ENCODE data around the gene MSRB3. TPM values are rescaled to one million over a fixed set of nuclear protein-coding genes. Genes with fewer than 3 reads are reported as not detected.
"Not testable (repeated sequence)": the region's sequence is repeated elsewhere in the genome, so short reads cannot be mapped to it uniquely, and the experiment has no call there.

Gene MSRB3
- total RNA-seq, 2 donors from 2014 or later: 0.18 TPM; not detected in 1

DNA sequence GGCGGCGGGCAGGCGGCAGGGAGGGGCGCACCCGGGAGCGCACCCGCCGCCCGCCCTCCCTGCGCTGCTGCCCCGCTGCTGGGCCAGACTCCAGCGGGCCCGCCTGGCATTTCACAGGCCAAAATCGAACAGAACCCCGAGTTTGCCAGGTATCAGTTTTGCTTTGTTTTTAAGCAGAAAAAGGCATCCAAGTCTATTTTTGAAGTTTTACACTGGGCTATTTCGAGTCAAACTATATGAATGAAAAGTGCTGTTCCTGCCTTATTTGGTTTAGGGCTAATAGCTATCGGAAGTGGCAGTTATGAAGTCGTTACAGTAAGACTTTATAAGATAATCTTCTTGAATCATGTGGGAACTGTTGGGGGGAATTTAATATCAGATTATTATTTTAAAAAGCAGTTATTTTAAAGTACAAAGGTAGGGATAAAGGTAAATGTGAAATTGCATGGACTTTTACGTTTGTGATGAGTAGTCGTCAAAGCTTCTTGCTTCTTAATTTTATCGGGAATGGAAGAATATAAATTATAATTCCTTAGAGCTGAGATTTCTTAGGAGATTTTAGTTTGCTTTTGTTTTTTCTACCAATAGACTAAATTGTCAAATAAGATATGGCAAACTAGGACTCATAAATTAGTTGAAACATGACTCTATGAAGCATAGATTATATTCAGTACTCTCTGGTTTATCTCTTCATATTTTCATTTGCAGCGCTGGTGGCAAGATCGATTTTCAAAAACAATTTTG lies 1.1 kb downstream of the MSRB3 start:
- ATAC-seq: no peak

GRCh38 chr12:65280306-65280705 lies 1.8 kb downstream of the MSRB3 start:
- H3K27ac Mint-ChIP-seq: no peak overlapping the region
- no peaks in the 10 kb centered on the region for H3K9me3 Mint-ChIP-seq
- no peaks in the 10 kb centered on the region for H3K36me3 Mint-ChIP-seq
- DNase-seq (ENCODE audit: low spot score in 2 of 2): no peak
- no peak for ATAC-seq

More for the DNA sequence above, 1.1 kb downstream of the MSRB3 start:
- DNase-seq (ENCODE audit: low spot score in 2 of 2): no peak
- Mint-ChIP-seq H3K36me3 (no peaks in the 10 kb centered on the region), H3K27ac (no peak overlapping the region), H3K9me3 (no peaks in the 10 kb centered on the region)

GRCh38 chr12:65282840-65283239 lies 4.4 kb downstream of the MSRB3 start:
- Mint-ChIP-seq H3K27ac (no peak overlapping the region), H3K36me3 (no peaks in the 10 kb centered on the region), H3K9me3 (no peaks in the 10 kb centered on the region)
- ATAC-seq: no peak
- DNase-seq (ENCODE audit: low spot score in 2 of 2): no peak

DNA sequence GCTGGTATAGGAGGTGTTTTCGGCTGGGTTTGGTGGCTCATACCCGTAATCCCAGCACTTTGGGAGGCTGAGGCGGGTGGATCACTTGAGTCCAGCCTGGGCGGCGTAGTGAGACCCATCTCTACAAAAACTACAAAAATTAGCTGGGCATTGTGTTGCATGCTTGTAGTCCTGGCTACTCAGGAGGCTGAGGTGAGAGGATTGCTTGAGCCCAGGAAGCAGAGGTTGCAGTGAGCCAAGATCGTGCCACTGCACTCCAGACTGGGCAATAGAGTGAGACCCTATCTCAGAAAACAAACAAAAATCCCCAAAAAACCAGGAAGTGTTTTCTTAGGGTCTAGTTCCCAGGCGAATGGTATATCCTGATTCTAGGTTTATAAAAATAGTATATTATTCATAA lies 7.0 kb downstream of the MSRB3 start:
- not testable (repeated sequence) for H3K27ac Mint-ChIP-seq; H3K9me3 Mint-ChIP-seq; H3K36me3 Mint-ChIP-seq; ATAC-seq; DNase-seq (ENCODE audit: low spot score in 2 of 2)

DNA sequence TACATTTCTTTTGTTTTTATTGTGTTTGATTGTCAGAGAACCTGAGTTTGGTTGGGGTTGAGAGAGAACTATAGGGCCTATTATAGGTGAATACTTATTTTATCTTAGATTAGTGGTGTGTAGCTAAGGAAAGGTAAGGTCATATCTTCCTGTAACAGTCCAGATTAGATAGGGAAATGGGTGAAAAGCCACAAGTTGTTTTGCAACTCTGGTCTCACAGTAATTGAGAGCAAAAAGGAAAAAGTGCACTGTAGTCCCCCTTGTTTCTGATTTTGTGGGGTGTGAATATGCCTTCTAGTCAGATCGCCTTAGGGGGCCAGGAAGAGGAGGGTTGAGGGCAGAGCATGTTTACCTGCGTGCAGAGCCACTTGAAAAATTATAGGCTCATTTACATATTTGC lies 8.9 kb downstream of the MSRB3 start:
- H3K9me3 Mint-ChIP-seq: no peaks in the 10 kb centered on the region
- H3K27ac Mint-ChIP-seq: no peak overlapping the region
- DNase-seq (ENCODE audit: low spot score in 2 of 2) (no peak), ATAC-seq (no peak)
- no peaks in the 10 kb centered on the region for H3K36me3 Mint-ChIP-seq

- ATAC-seq: no peak
- H3K36me3 Mint-ChIP-seq: peaks cover 0 to 6% of the 10 kb centered on the region in 2 donors
- no peak for DNase-seq (ENCODE audit: low spot score in 2 of 2)
- no peak overlapping the region for H3K27ac Mint-ChIP-seq
- H3K9me3 Mint-ChIP-seq: no peaks in the 10 kb centered on the region
These were observed 13.8 kb downstream of the MSRB3 start for GRCh38 chr12:65292241-65292640.

- H3K9me3 Mint-ChIP-seq: no peaks in the 10 kb centered on the region
- H3K36me3 Mint-ChIP-seq: peaks cover 0 to 6% of the 10 kb centered on the region in 2 donors
- DNase-seq (ENCODE audit: low spot score in 2 of 2) (no peak), ATAC-seq (no peak)
- no peak overlapping the region for H3K27ac Mint-ChIP-seq
These were observed 15.3 kb downstream of the MSRB3 start for GRCh38 chr12:65293735-65294134.

GRCh38 chr12:65294641-65295262 lies 16.3 kb downstream of the MSRB3 start:
- no peak for ATAC-seq

GRCh38 chr12:65296508-65297265 lies 18.2 kb downstream of the MSRB3 start:
- no peak for DNase-seq (ENCODE audit: low spot score in 2 of 2)
- Mint-ChIP-seq H3K9me3 (no peaks in the 10 kb centered on the region), H3K36me3 (peaks cover 0 to 6% of the 10 kb centered on the region in 2 donors), H3K27ac (no peak overlapping the region)
- no peak for ATAC-seq

More at GRCh38 chr12:65294641-65295262, 16.3 kb downstream of the MSRB3 start:
- no peak for DNase-seq (ENCODE audit: low spot score in 2 of 2)
- no peak overlapping the region for H3K27ac Mint-ChIP-seq
- no peaks in the 10 kb centered on the region for H3K9me3 Mint-ChIP-seq
- peaks cover 0 to 6% of the 10 kb centered on the region in 2 donors for H3K36me3 Mint-ChIP-seq

- no peak for ATAC-seq
- H3K9me3 Mint-ChIP-seq: no peaks in the 10 kb centered on the region
- peaks cover 0 to 6% of the 10 kb centered on the region in 2 donors for H3K36me3 Mint-ChIP-seq
- DNase-seq (ENCODE audit: low spot score in 2 of 2): no peak
- H3K27ac Mint-ChIP-seq: no peak overlapping the region
These were observed 21.6 kb downstream of the MSRB3 start for GRCh38 chr12:65300097-65300496.

- Mint-ChIP-seq H3K27ac (no peak overlapping the region), H3K36me3 (peaks cover 0 to 6% of the 10 kb centered on the region in 2 donors), H3K9me3 (no peaks in the 10 kb centered on the region)
- DNase-seq (ENCODE audit: low spot score in 2 of 2) (no peak), ATAC-seq (no peak)
These were observed 22.3 kb downstream of the MSRB3 start for GRCh38 chr12:65300679-65301349.

GRCh38 chr12:65302891-65303290 lies 24.4 kb downstream of the MSRB3 start:
- DNase-seq (ENCODE audit: low spot score in 2 of 2) (no peak), ATAC-seq (no peak)
- Mint-ChIP-seq H3K9me3 (no peaks in the 10 kb centered on the region), H3K36me3 (no peaks in the 10 kb centered on the region), H3K27ac (no peak overlapping the region)

DNA sequence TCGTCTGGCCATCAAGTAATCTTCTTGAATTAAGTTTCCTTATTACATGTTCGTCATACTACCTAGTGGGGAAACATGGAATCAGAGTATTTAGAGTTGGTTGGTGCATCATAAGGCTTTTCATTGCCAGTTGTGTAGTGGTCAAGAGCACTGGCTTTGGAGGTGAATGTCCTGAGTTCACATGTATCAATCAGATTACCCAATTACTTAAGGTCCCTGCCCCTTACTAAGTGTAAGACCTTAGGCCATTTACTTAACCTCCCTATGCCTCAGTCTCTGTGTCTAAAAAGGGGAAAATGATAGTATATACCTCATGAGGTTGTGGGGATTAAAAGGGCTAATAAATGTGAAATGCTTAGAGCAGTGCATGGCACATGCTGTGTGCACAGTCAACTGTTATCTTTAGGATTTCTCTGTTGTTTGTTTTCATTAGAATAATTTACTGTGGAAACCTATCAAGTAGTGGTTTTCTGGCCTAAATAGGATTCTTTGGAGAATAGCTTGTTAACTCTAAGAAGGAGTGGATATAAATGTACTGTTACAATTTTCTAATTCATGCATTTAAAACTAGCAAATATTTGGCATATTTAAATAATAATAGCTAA lies 27.0 kb downstream of the MSRB3 start:
- Mint-ChIP-seq H3K36me3 (no peaks in the 10 kb centered on the region), H3K9me3 (no peaks in the 10 kb centered on the region), H3K27ac (no peak overlapping the region)
- DNase-seq (ENCODE audit: low spot score in 2 of 2) (no peak), ATAC-seq (no peak)

DNA sequence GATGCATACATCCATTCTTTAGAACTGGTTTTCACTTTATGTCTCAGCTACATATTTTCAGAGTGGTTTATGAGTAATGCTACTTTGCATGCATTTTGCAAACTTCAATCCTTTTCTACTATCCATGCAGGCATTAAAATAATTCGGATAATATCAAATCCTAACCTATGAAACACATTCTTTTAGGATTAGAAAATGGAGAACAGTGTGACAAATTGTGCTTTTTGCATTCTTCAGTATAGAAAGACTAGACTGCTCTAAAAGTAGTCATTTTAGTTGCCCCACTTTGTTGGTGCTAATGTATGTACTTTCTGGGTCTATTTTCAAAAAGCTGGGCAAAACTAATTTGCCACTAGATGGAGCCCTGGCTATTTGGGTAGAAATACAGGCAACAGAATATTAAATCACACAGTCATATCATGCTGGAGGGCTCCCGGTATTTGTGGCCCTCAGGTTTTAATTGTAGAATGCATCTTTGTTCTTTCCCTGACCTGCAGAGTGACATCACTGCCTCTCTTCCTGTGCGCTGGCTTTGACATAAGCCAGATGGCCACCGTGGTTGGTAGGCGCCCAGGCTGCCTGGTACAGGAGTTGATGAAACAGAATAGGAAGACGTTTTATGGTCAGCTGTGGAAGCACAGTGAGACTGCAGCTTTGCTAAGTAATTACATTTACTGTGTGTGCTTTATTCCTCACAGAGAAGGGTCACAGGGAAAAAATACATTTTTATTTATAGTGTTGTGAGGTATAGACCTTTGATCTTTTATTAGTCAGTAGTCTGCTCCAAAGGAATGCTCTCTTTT lies 28.1 kb downstream of the MSRB3 start:
- Mint-ChIP-seq H3K36me3 (no peaks in the 10 kb centered on the region), H3K9me3 (no peaks in the 10 kb centered on the region), H3K27ac (no peak overlapping the region)
- no peak for DNase-seq (ENCODE audit: low spot score in 2 of 2)
- no peak for ATAC-seq

DNA sequence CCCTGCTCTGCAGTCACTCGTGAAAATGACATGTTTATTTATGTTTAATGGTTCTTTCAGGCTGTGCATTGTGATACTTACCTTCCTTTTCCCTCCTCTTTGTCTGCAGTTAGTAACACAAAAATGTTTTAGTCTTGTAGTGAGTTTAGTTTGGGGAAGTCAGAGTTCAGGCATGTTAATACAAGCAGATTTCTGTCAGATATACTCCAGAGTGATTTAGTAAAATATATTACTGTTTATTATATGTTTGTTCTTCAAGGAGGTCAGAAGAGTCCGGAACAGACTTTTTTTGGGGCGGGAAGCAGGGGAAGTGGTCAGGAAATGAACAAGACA lies 28.7 kb downstream of the MSRB3 start:
- no peaks in the 10 kb centered on the region for H3K9me3 Mint-ChIP-seq

DNA sequence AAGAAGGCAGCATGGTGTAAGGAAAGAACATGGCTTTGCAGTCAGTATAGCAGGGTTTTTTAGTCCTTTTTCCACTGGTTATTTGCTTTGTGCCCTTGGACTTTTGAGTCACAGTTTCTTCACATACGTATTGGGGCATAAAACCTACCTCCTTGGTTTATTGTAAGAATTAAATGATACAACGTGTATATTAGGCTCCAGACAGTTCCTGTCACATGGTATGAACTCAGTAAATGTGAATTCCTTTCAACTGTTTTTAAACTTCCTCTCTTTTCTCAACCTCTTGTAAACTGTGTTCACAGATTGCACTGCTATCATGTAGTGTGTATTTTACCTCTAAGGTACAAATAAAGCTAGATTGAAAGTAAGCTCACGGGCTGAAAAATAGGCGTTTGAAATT lies 29.5 kb downstream of the MSRB3 start:
- DNase-seq (ENCODE audit: low spot score in 2 of 2) (no peak), ATAC-seq (no peak)
- Mint-ChIP-seq H3K9me3 (no peaks in the 10 kb centered on the region), H3K36me3 (no peaks in the 10 kb centered on the region), H3K27ac (no peak overlapping the region)

More for the DNA sequence above, 28.7 kb downstream of the MSRB3 start:
- Mint-ChIP-seq H3K36me3 (no peaks in the 10 kb centered on the region), H3K27ac (no peak overlapping the region)
- ATAC-seq (no peak), DNase-seq (ENCODE audit: low spot score in 2 of 2) (no peak)
